Stimulated activated CD8-positive, alpha-beta memory T cell treated with anti-CD3 and anti-CD28 coated beads, Interleukin-15, amount 100 ng/mL, for 1 hour (primary cell): ENCODE results near the gene FOXC1.

Experiments used
- DNase-seq: peaks from one replicate; pipeline ENCODE4 v3.0.0-alpha.2; 2020; ENCODE audit warnings: low read depth

Gene FOXC1

GRCh38 chr6:1643830-1644445 lies 34.2 kb downstream of the FOXC1 start:
- no peak for DNase-seq

GRCh38 chr6:1644516-1645060 lies 34.9 kb downstream of the FOXC1 start:
- no peak for DNase-seq

- no peak for DNase-seq
These were observed 35.9 kb downstream of the FOXC1 start for GRCh38 chr6:1645466-1646185.

GRCh38 chr6:1651362-1651761 lies 41.6 kb downstream of the FOXC1 start:
- no peak for DNase-seq

GRCh38 chr6:1652842-1653241 lies 43.1 kb downstream of the FOXC1 start:
- DNase-seq, result no peak

- no peak for DNase-seq
These were observed 44.3 kb downstream of the FOXC1 start for GRCh38 chr6:1654054-1654453.

- DNase-seq, result no peak
These were observed 47.5 kb downstream of the FOXC1 start for GRCh38 chr6:1657116-1657770.

GRCh38 chr6:1657771-1658165 lies 48.1 kb downstream of the FOXC1 start:
- no peak for DNase-seq

GRCh38 chr6:1658212-1659005 lies 48.7 kb downstream of the FOXC1 start:
- DNase-seq, result no peak

- no peak for DNase-seq
These were observed 50.1 kb downstream of the FOXC1 start for GRCh38 chr6:1659816-1660215.

GRCh38 chr6:1662534-1662933 lies 52.8 kb downstream of the FOXC1 start:
- DNase-seq, result no peak
